ENCODE measurements around the gene FBXW8. TPM values are rescaled to one million over a fixed set of nuclear protein-coding genes. Genes with fewer than 3 reads are reported as not detected.

The FBXW8 gene
- total RNA-seq, 2 donors from 2014 or later, result 26.1 to 34.7 TPM

GRCh38 chr12:117041798-117042170, 131.0 kb downstream of the FBXW8 start:
- H3K27ac ChIP-seq (ENCODE audit: low read depth, low read length), result no peak overlapping the region
- Mint-ChIP-seq H3K4me3 (no peak overlapping the region), H3K27me3 (ENCODE audit: insufficient read depth) (no peaks in the 10 kb centered on the region), H3K36me3 (ENCODE audit: low read depth) (no peaks in the 10 kb centered on the region), H3K27ac (no peak overlapping the region), H3K4me1 (peaks cover 33% of the 10 kb centered on the region), H3K9me3 (no peaks in the 10 kb centered on the region)
- H3K9me3 ChIP-seq (ENCODE audit: control insufficient read depth, low read length), result no peaks in the 10 kb centered on the region
- 93 to 95% methylated on average over 4 to 8 of the region's 11 CpGs for whole genome bisulfite sequencing, 2 experiments (ENCODE audit: insufficient coverage in 1 of 2, insufficient read length in 1 of 2)
- H3K4me1 ChIP-seq (ENCODE audit: control insufficient read depth, insufficient read depth, low read length), result peaks cover 29% of the 10 kb centered on the region
- no peak for TF ChIP-seq CTCF (conservative IDR thresholded peaks at IDR 0.05)
- DNase-seq, result no peak
- no peak overlapping the region for H3K9ac ChIP-seq (ENCODE audit: extremely low read depth, low read length, poor library complexity, severe bottlenecking)
- no peaks in the 10 kb centered on the region for H3K36me3 ChIP-seq (ENCODE audit: control insufficient read depth, insufficient read depth, low read length)
- H3K4me3 ChIP-seq (ENCODE audit: low read length), result no peak overlapping the region
- no peaks in the 10 kb centered on the region for H3K27me3 ChIP-seq (ENCODE audit: control insufficient read depth, insufficient read depth, low read length, poor library complexity, severe bottlenecking)

- Mint-ChIP-seq H3K4me1 (peaks cover 32% of the 10 kb centered on the region), H3K27ac (peak overlapping the region; percentile 16), H3K27me3 (ENCODE audit: insufficient read depth) (no peaks in the 10 kb centered on the region), H3K4me3 (no peak overlapping the region), H3K9me3 (no peaks in the 10 kb centered on the region), H3K36me3 (ENCODE audit: low read depth) (no peaks in the 10 kb centered on the region)
- Histone ChIP-seq H3K27me3 (ENCODE audit: control insufficient read depth, insufficient read depth, low read length, poor library complexity, severe bottlenecking) (no peaks in the 10 kb centered on the region), H3K4me3 (ENCODE audit: low read length) (no peak overlapping the region), H3K27ac (ENCODE audit: low read depth, low read length) (no peak overlapping the region), H3K4me1 (ENCODE audit: control insufficient read depth, insufficient read depth, low read length) (peaks cover 28% of the 10 kb centered on the region), H3K36me3 (ENCODE audit: control insufficient read depth, insufficient read depth, low read length) (no peaks in the 10 kb centered on the region), H3K9ac (ENCODE audit: extremely low read depth, low read length, poor library complexity, severe bottlenecking) (no peak overlapping the region), H3K9me3 (ENCODE audit: control insufficient read depth, low read length) (no peaks in the 10 kb centered on the region)
- no peak for TF ChIP-seq CTCF (conservative IDR thresholded peaks at IDR 0.05)
- WGBS, 2 experiments (ENCODE audit: insufficient coverage in 1 of 2, insufficient read length in 1 of 2), result 89 to 92% methylated on average over 16 to 22 of the region's 23 CpGs
- DNase-seq, result peak; percentile 70
Measured at GRCh38 chr12:117042171-117042842, 131.6 kb downstream of the FBXW8 start.

GRCh38 chr12:117042862-117043261, 132.1 kb downstream of the FBXW8 start:
- peaks cover 28% of the 10 kb centered on the region for H3K4me1 Mint-ChIP-seq
- 89 to 100% methylated on average over 1 to 5 of the region's 6 CpGs for WGBS, 2 experiments (ENCODE audit: insufficient coverage in 1 of 2, insufficient read length in 1 of 2)

More at GRCh38 chr12:117042862-117043261, 132.1 kb downstream of the FBXW8 start:
- DNase-seq, result no peak
- Mint-ChIP-seq H3K4me3 (no peak overlapping the region), H3K27ac (peak overlapping the region; percentile 16), H3K9me3 (no peaks in the 10 kb centered on the region), H3K36me3 (ENCODE audit: low read depth) (no peaks in the 10 kb centered on the region), H3K27me3 (ENCODE audit: insufficient read depth) (no peaks in the 10 kb centered on the region)
- Histone ChIP-seq H3K4me3 (ENCODE audit: low read length) (no peak overlapping the region), H3K27me3 (ENCODE audit: control insufficient read depth, insufficient read depth, low read length, poor library complexity, severe bottlenecking) (no peaks in the 10 kb centered on the region), H3K9ac (ENCODE audit: extremely low read depth, low read length, poor library complexity, severe bottlenecking) (no peak overlapping the region), H3K27ac (ENCODE audit: low read depth, low read length) (no peak overlapping the region), H3K4me1 (ENCODE audit: control insufficient read depth, insufficient read depth, low read length) (peaks cover 22% of the 10 kb centered on the region), H3K9me3 (ENCODE audit: control insufficient read depth, low read length) (no peaks in the 10 kb centered on the region), H3K36me3 (ENCODE audit: control insufficient read depth, insufficient read depth, low read length) (no peaks in the 10 kb centered on the region)
- TF ChIP-seq CTCF (conservative IDR thresholded peaks at IDR 0.05), result no peak

All from endodermal cell (in vitro differentiated cells).